ENCODE measurements around the gene M1AP. TPM values are rescaled to one million over a fixed set of nuclear protein-coding genes. Genes with fewer than 3 reads are reported as not detected.
A peak's percentile ranks its signal among the peaks of the same experiment; 100 is the strongest.

The M1AP gene
- total and polyA plus RNA-seq, 2 of the 4 experiments (the other 2 are of a cell fraction), result 0.03 TPM; not detected in 1

GRCh38 chr2:74529357-74530238, 118.5 kb downstream of the M1AP start, which contains the start of the genes AUP1 and HTRA2 (continued):
- no peak for TF ChIP-seq RFX5 (IDR thresholded peaks at IDR 0.05; ENCODE audit: low read depth, low read length)
- TF ChIP-seq MAZ (IDR thresholded peaks at IDR 0.05; ENCODE audit: borderline replicate concordance, low read depth, low read length), result peak; percentile 67; the same call in 1 of the 2 replicates
- 0 out of 2 replicates have a peak, but pooled peaks have one; percentile 13 for TF ChIP-seq BHLHE40 (IDR thresholded peaks at IDR 0.05; ENCODE audit: low read depth, low read length)
